H4 (cell line): ENCODE measurements around the gene SIGLEC10. TPM values are rescaled to one million over a fixed set of nuclear protein-coding genes. Genes with fewer than 3 reads are reported as not detected.

Source experiments
- DNase-seq: peaks from one replicate; pipeline ENCODE4 v3.0.0-alpha.2; 2015; ENCODE audit warnings: low spot score
- total RNA-seq: library from RNA; depleted of rRNA; stranded (reverse); fragments of >200 nt; shearing (Covaris generic); gene quantifications from 2 replicates; pipeline ENCODE4 v1.2.3, GENCODE V29; 2014

SIGLEC10 gene
- total RNA-seq, 1 experiment from 2014 or later, result not detected

- DNase-seq, result peak; percentile 100
Measured at GRCh38 chr19:51394050-51394836, 23.2 kb downstream of the SIGLEC10 start.

GRCh38 chr19:51392701-51393100 lies 24.7 kb downstream of the SIGLEC10 start:
- no peak for DNase-seq

- no peak for DNase-seq
Measured at GRCh38 chr19:51391073-51391611, 26.3 kb downstream of the SIGLEC10 start.

GRCh38 chr19:51389143-51389542 lies 28.3 kb downstream of the SIGLEC10 start:
- no peak for DNase-seq

GRCh38 chr19:51387924-51388389 lies 29.5 kb downstream of the SIGLEC10 start, which contains the start of gene LIM2:
Gene LIM2 (minus strand): TSS chr19:51387974. CDS start chr19:51387443, 531 bp downstream.
- no peak for DNase-seq

GRCh38 chr19:51386882-51387520 lies 30.4 kb downstream of the SIGLEC10 start:
- no peak for DNase-seq

- DNase-seq, result no peak
Measured at GRCh38 chr19:51382004-51382403, 35.4 kb downstream of the SIGLEC10 start.

- DNase-seq, result no peak
Measured at GRCh38 chr19:51380379-51380778, 37.1 kb downstream of the SIGLEC10 start.

GRCh38 chr19:51377422-51377821 lies 40.0 kb downstream of the SIGLEC10 start:
- DNase-seq, result no peak

GRCh38 chr19:51375504-51376221 lies 41.8 kb downstream of the SIGLEC10 start:
- no peak for DNase-seq

- DNase-seq, result no peak
Measured at GRCh38 chr19:51372649-51373504, 44.6 kb downstream of the SIGLEC10 start, which contains the start of gene NKG7. Gene NKG7 (minus strand): TSS chr19:51372654. CDS start chr19:51372535, 119 bp downstream.

- DNase-seq, result no peak
Measured at GRCh38 chr19:51372021-51372648, 45.3 kb downstream of the SIGLEC10 start.

- no peak for DNase-seq
Measured at GRCh38 chr19:51371186-51371690, 46.2 kb downstream of the SIGLEC10 start.

GRCh38 chr19:51370230-51370629 lies 47.2 kb downstream of the SIGLEC10 start:
- no peak for DNase-seq

- no peak for DNase-seq
Measured at GRCh38 chr19:51368366-51369282, 48.8 kb downstream of the SIGLEC10 start, which contains the start of gene CLDND2. Gene CLDND2 (minus strand): TSS chr19:51369003. CDS start chr19:51368577, 426 bp downstream.

GRCh38 chr19:51367565-51368365 lies 49.7 kb downstream of the SIGLEC10 start:
- peak; percentile 99 for DNase-seq

GRCh38 chr19:51367255-51367564 lies 50.2 kb downstream of the SIGLEC10 start:
- no peak for DNase-seq
